ENCODE data around the gene REN.

GRCh38 chr1:204116539-204116938, 49.6 kb downstream of the REN start:
- TF ChIP-seq EZH2 (IDR thresholded peaks at IDR 0.05; ENCODE audit: insufficient read depth, poor library complexity, severe bottlenecking) (no peak), EZH2phosphoT487 (IDR thresholded peaks at IDR 0.05; ENCODE audit: insufficient read depth, low read depth) (no peak)

Data from GM23248 (cell line).